ENCODE data around the gene NT5C2.
"Not testable (repeated sequence)": the region's sequence is repeated elsewhere in the genome, so short reads cannot be mapped to it uniquely, and the experiment has no call there.

Gene NT5C2

DNA sequence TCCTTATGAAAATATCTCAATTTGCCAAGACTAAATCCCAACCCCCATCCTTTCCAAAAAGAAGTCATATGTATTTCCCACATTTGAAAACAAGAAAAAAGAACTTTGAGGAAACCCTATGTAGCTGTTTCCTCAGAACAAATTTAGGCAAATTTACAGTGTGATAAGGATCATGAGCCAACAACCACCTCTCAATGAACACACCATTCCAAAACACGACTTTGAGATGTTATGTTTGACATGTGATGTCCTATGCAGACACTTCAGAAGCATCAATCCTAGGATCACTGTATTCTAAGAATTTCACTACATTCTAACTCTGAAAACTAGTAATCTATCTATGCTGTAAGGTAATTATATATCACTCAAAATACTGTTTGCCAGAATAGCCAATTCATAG is 62.2 kb downstream of the NT5C2 start:
- TF ChIP-seq CTCF (IDR thresholded peaks at IDR 0.05; ENCODE audit: low read depth, low read length), result no peak

GRCh38 chr10:103130180-103130579 is 62.9 kb downstream of the NT5C2 start:
- H3K36me3 ChIP-seq; DNase-seq; H3K4me1 ChIP-seq; H3K27me3 ChIP-seq; H3K4me3 ChIP-seq (ENCODE audit: low read depth, low read length); H3K9me3 ChIP-seq: not testable (repeated sequence)

More for the DNA sequence above, 62.2 kb downstream of the NT5C2 start:
- no peak overlapping the region for H3K4me3 ChIP-seq (ENCODE audit: low read depth, low read length)
- peaks cover under 1% of the 10 kb centered on the region for H3K4me1 ChIP-seq
- no peaks in the 10 kb centered on the region for H3K27me3 ChIP-seq
- no peaks in the 10 kb centered on the region for H3K9me3 ChIP-seq
- H3K36me3 ChIP-seq, result no peaks in the 10 kb centered on the region
- no peak for DNase-seq

DNA sequence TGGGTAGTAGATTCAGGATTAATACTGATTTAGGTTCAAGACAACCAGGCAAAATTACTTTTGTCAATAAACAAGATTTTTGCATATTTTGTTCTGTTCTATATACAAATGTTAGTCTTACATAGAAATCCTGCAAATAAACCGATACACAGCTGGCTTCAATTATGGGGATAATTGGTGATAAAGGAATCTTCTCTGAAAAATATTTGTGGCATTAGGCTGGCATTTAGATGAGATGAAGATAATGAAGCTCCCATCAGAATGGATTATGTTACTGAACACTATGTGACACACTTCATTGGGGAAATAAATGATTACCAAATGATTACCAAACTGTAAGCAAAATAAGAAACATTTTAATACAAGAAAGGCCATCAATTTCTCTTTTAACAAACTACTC is 65.8 kb downstream of the NT5C2 start:
- TF ChIP-seq CTCF (IDR thresholded peaks at IDR 0.05; ENCODE audit: low read depth, low read length), result no peak
- H3K4me3 ChIP-seq (ENCODE audit: low read depth, low read length), result no peak overlapping the region
- peaks cover 7% of the 10 kb centered on the region for H3K4me1 ChIP-seq
- no peaks in the 10 kb centered on the region for H3K36me3 ChIP-seq
- H3K9me3 ChIP-seq, result no peaks in the 10 kb centered on the region
- DNase-seq, result no peak
- no peaks in the 10 kb centered on the region for H3K27me3 ChIP-seq

DNA sequence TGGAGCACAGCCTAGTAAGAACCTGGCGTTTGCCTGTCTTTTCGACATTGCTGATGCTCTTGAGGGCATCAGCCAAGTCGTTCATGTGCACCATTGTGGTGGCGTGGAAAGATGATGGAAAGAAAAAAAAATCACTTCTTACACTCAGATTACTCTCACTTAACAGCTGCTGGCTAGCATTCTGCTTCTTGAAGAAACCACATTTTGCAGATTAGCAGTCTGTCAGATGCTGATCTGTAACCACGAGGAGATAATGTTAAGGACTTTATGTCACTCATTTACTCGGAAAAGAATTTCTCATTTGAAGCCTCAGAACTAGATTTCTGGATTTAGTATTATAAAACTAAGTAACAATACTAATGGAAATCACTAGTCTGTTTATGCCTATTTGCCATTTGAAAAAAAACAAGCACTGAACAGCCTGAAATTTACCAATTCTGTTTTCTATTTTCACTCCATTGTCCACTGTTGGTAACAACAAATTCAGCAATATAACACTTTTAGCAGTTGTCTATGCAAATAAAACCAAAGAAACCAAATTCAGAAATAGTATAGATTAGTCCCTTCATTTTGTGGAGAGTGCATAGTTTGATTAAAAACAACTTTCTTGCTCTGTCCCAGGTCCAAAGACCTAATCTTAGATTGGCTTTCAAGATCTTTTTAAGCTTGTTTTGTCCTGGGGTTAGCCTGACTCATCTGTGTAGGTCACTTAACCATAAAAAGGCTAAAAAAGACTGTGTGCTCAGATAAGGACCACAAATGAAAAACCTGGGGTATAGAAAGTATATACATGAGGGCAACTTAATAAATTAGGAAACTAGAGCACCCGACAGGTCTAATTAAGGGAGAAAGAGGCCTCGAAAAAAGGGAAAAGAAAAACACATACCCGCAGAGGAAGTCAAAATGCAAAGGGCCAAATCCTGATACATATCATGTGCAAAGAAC is 67.5 kb downstream of the NT5C2 start:
- H3K4me3 ChIP-seq (ENCODE audit: low read depth, low read length), result no peak overlapping the region
- peaks cover 7% of the 10 kb centered on the region for H3K4me1 ChIP-seq
- no peaks in the 10 kb centered on the region for H3K27me3 ChIP-seq
- H3K9me3 ChIP-seq, result no peaks in the 10 kb centered on the region
- no peaks in the 10 kb centered on the region for H3K36me3 ChIP-seq
- no peak for DNase-seq
- TF ChIP-seq CTCF (IDR thresholded peaks at IDR 0.05; ENCODE audit: low read depth, low read length), result no peak

- TF ChIP-seq CTCF (IDR thresholded peaks at IDR 0.05; ENCODE audit: low read depth, low read length), result no peak
- no peak for DNase-seq
These were observed 68.5 kb downstream of the NT5C2 start for GRCh38 chr10:103124420-103125096.

DNA sequence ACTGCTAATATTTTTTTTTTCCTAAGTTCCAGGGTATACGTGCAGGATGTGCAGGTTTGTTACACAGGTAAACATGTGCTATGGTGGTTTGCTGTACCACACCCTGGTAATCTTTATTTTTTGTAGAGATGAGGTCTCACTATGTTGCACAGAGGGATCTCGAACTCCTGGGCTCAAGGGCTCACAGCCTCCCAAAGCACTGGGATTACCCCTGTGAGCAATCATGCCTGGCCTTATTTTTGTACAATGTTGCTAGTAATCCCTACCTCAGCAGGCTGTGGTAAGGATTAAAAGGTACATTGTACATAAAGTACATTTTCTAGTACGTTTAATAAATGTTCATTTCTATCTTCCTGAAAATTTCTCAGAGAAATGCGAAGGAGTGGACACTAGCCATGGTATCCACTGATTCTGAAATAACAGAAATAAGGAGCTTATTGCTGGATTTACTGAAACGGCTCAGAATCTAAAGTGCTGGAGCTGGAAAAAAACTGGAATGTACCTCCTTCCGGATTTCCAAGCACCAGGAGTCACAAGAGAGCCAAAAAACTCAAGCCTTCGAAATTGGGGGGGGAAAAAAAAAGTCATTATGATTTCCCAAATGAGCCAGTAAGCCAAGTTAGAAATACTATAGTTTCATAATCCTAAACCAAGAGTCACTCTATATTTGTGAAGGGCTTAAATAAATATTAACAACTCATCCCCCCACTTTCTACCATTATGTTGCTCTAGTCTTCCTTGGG is 69.6 kb downstream of the NT5C2 start:
- no peak for TF ChIP-seq CTCF (IDR thresholded peaks at IDR 0.05; ENCODE audit: low read depth, low read length)
- DNase-seq, result no peak
- no peaks in the 10 kb centered on the region for H3K36me3 ChIP-seq

More at GRCh38 chr10:103124420-103125096, 68.5 kb downstream of the NT5C2 start:
- Histone ChIP-seq H3K36me3 (no peaks in the 10 kb centered on the region), H3K27me3 (no peaks in the 10 kb centered on the region), H3K4me3 (ENCODE audit: low read depth, low read length) (no peak overlapping the region), H3K4me1 (peaks cover 7% of the 10 kb centered on the region), H3K9me3 (no peaks in the 10 kb centered on the region)

More for the DNA sequence above, 69.6 kb downstream of the NT5C2 start:
- no peak overlapping the region for H3K4me3 ChIP-seq (ENCODE audit: low read depth, low read length)
- no peaks in the 10 kb centered on the region for H3K9me3 ChIP-seq
- no peaks in the 10 kb centered on the region for H3K27me3 ChIP-seq
- H3K4me1 ChIP-seq, result peaks cover 7% of the 10 kb centered on the region

All from BE2C (cell line).